ENCODE results near the gene ZCCHC4.
"Not testable (repeated sequence)": the region's sequence is repeated elsewhere in the genome, so short reads cannot be mapped to it uniquely, and the experiment has no call there.

The ZCCHC4 gene

DNA sequence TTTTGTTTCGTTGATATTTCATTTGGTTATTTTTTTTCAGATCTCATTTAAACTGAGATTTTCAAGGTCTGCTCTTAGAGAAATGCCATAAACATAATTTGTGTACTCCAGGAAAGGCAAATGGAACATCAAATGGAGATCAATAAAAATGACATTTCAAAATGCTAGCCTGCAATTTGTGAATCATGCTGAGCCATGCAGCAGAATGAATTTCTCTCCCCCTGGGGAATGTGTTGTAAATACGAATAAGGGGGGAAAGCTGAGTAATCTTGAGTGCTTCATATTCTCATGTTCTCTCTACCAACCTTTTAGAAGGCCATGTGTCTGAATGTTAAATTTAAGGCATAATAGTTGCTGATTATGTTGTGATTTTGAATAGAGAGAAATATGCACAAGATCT is 7.8 kb downstream of the ZCCHC4 start:
- Histone ChIP-seq H3K9me3 (ENCODE audit: insufficient read depth, low read length, severe bottlenecking) (no peaks in the 10 kb centered on the region), H3K79me2 (ENCODE audit: insufficient read depth, low read length) (peaks cover 7% of the 10 kb centered on the region; the same call in 1 of the 2 replicates), H3K27me3 (ENCODE audit: insufficient read depth, low read length, poor library complexity) (no peaks in the 10 kb centered on the region), H3K27ac (ENCODE audit: low read length) (no peak overlapping the region), H3K36me3 (ENCODE audit: insufficient read depth, low read length) (peaks cover 19% of the 10 kb centered on the region), H3K4me3 (ENCODE audit: low read depth in 1 of 2, low read length in 2 of 2) (no peak overlapping the region), H4K20me1 (ENCODE audit: insufficient read depth, low read length) (no peaks in the 10 kb centered on the region), H2AFZ (ENCODE audit: low read depth, low read length) (no peak overlapping the region), H3K4me1 (ENCODE audit: insufficient read depth, low read length) (no peaks in the 10 kb centered on the region), H3K9ac (ENCODE audit: low read depth, low read length) (no peak overlapping the region), H3K4me2 (ENCODE audit: insufficient read depth, low read length) (no peak overlapping the region)
- DNase-seq, result no peak
- no peak for ATAC-seq (ENCODE audit: insufficient read depth, low read depth)
- TF ChIP-seq, protein P1, sequence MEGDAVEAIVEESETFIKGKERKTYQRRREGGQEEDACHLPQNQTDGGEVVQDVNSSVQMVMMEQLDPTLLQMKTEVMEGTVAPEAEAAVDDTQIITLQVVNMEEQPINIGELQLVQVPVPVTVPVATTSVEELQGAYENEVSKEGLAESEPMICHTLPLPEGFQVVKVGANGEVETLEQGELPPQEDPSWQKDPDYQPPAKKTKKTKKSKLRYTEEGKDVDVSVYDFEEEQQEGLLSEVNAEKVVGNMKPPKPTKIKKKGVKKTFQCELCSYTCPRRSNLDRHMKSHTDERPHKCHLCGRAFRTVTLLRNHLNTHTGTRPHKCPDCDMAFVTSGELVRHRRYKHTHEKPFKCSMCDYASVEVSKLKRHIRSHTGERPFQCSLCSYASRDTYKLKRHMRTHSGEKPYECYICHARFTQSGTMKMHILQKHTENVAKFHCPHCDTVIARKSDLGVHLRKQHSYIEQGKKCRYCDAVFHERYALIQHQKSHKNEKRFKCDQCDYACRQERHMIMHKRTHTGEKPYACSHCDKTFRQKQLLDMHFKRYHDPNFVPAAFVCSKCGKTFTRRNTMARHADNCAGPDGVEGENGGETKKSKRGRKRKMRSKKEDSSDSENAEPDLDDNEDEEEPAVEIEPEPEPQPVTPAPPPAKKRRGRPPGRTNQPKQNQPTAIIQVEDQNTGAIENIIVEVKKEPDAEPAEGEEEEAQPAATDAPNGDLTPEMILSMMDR (IDR thresholded peaks at IDR 0.05; ENCODE audit: borderline replicate concordance, extremely low read depth, low read length, poor library complexity, severe bottlenecking), result no peak
- no peak for TF ChIP-seq EZH2 (IDR thresholded peaks at IDR 0.05; ENCODE audit: borderline replicate concordance, low read depth, low read length, severe bottlenecking)

DNA sequence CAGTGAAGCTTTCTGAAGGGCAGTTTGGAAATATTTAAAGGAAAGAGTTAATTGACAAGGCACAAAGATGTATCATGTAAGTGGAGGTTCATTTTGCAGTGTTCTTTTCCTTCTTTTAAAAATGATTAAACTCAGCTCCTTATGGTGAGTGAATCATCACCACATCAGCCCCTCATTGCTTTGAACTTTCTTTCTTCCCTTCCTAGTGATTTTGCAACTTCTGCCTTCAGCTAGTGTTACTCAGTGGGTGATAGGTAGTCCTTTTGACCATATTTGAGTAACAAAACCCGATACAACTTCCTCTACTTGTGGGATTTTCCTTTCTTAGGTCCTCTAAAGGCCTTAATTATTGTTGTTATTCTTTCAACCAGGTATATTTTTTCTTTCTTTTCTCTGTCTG is 8.2 kb downstream of the ZCCHC4 start:
- TF ChIP-seq, protein P1 (IDR thresholded peaks at IDR 0.05; ENCODE audit: borderline replicate concordance, extremely low read depth, low read length, poor library complexity, severe bottlenecking), result no peak
- TF ChIP-seq EZH2 (IDR thresholded peaks at IDR 0.05; ENCODE audit: borderline replicate concordance, low read depth, low read length, severe bottlenecking), result no peak

GRCh38 chr4:25321703-25322102 is 9.1 kb downstream of the ZCCHC4 start:
- Histone ChIP-seq H3K9ac (ENCODE audit: low read depth, low read length) (no peak overlapping the region), H3K4me1 (ENCODE audit: insufficient read depth, low read length) (no peaks in the 10 kb centered on the region), H4K20me1 (ENCODE audit: insufficient read depth, low read length) (no peaks in the 10 kb centered on the region), H2AFZ (ENCODE audit: low read depth, low read length) (no peak overlapping the region), H3K4me3 (ENCODE audit: low read depth in 1 of 2, low read length in 2 of 2) (no peak overlapping the region), H3K79me2 (ENCODE audit: insufficient read depth, low read length) (peaks cover 2% of the 10 kb centered on the region; the same call in 1 of the 2 replicates), H3K9me3 (ENCODE audit: insufficient read depth, low read length, severe bottlenecking) (no peaks in the 10 kb centered on the region), H3K36me3 (ENCODE audit: insufficient read depth, low read length) (peaks cover 12% of the 10 kb centered on the region), H3K4me2 (ENCODE audit: insufficient read depth, low read length) (no peak overlapping the region), H3K27me3 (ENCODE audit: insufficient read depth, low read length, poor library complexity) (no peaks in the 10 kb centered on the region), H3K27ac (ENCODE audit: low read length) (no peak overlapping the region)
- DNase-seq, result no peak
- TF ChIP-seq, protein P1 (IDR thresholded peaks at IDR 0.05; ENCODE audit: borderline replicate concordance, extremely low read depth, low read length, poor library complexity, severe bottlenecking), result no peak
- no peak for TF ChIP-seq EZH2 (IDR thresholded peaks at IDR 0.05; ENCODE audit: borderline replicate concordance, low read depth, low read length, severe bottlenecking)
- ATAC-seq (ENCODE audit: insufficient read depth, low read depth), result no peak

More for the DNA sequence above, 8.2 kb downstream of the ZCCHC4 start:
- Histone ChIP-seq H3K79me2 (ENCODE audit: insufficient read depth, low read length) (peaks cover 3% of the 10 kb centered on the region; the same call in 1 of the 2 replicates), H3K9ac (ENCODE audit: low read depth, low read length) (no peak overlapping the region), H2AFZ (ENCODE audit: low read depth, low read length) (no peak overlapping the region), H3K27me3 (ENCODE audit: insufficient read depth, low read length, poor library complexity) (no peaks in the 10 kb centered on the region), H3K9me3 (ENCODE audit: insufficient read depth, low read length, severe bottlenecking) (no peaks in the 10 kb centered on the region), H3K4me2 (ENCODE audit: insufficient read depth, low read length) (no peak overlapping the region), H3K36me3 (ENCODE audit: insufficient read depth, low read length) (peaks cover 18% of the 10 kb centered on the region), H3K4me1 (ENCODE audit: insufficient read depth, low read length) (no peaks in the 10 kb centered on the region), H4K20me1 (ENCODE audit: insufficient read depth, low read length) (no peaks in the 10 kb centered on the region), H3K27ac (ENCODE audit: low read length) (no peak overlapping the region), H3K4me3 (ENCODE audit: low read depth in 1 of 2, low read length in 2 of 2) (no peak overlapping the region)
- no peak for ATAC-seq (ENCODE audit: insufficient read depth, low read depth)
- no peak for DNase-seq

DNA sequence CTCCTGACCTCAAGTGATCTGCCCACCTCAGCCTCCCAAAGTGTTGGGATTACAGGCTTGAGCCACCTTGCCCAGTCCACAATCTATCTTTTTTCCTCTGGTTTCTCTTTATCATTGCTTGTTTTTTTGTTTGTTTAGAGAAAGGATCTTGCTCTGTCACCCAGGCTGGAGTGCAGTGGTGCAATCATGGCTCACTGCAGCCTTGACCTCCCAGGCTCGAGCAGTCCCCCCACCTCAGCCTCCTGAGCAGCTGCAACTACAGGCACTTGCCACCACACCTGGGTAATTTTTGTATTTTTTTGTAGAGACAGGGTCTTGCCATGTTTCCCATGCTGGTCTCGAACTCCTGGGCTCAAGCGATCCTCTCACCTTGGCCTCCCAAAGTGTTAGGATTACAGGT is 15.9 kb downstream of the ZCCHC4 start:
- not testable (repeated sequence) for ATAC-seq (ENCODE audit: insufficient read depth, low read depth); H3K4me2 ChIP-seq (ENCODE audit: insufficient read depth, low read length)

More for the DNA sequence above, 15.9 kb downstream of the ZCCHC4 start:
- H3K36me3 ChIP-seq (ENCODE audit: insufficient read depth, low read length); H4K20me1 ChIP-seq (ENCODE audit: insufficient read depth, low read length); H3K79me2 ChIP-seq (ENCODE audit: insufficient read depth, low read length); DNase-seq; H3K27ac ChIP-seq (ENCODE audit: low read length); H3K4me1 ChIP-seq (ENCODE audit: insufficient read depth, low read length); H3K9me3 ChIP-seq (ENCODE audit: insufficient read depth, low read length, severe bottlenecking); H3K4me3 ChIP-seq (ENCODE audit: low read depth in 1 of 2, low read length in 2 of 2); H2AFZ ChIP-seq (ENCODE audit: low read depth, low read length); H3K9ac ChIP-seq (ENCODE audit: low read depth, low read length); H3K27me3 ChIP-seq (ENCODE audit: insufficient read depth, low read length, poor library complexity): not testable (repeated sequence)
